NCI-H345 treated with DMSO at 0.1 percent for 48 hours (cell line): ENCODE results near the gene SPTBN5.

Source experiments
- DNase-seq: peaks from one replicate; lab custom pipeline; 2025; ENCODE audit not compliant: unreplicated experiment; lab: John Stamatoyannopoulos, UW

The SPTBN5 gene

GRCh38 chr15:41827290-41827879 is 66.5 kb downstream of the SPTBN5 start:
- no peak for DNase-seq

- DNase-seq, result no peak
Observed at GRCh38 chr15:41825572-41826535, 68.0 kb downstream of the SPTBN5 start.

- DNase-seq, result no peak
Observed at GRCh38 chr15:41825145-41825544, 68.7 kb downstream of the SPTBN5 start.

- DNase-seq, result no peak
Observed at GRCh38 chr15:41824062-41824745, 69.6 kb downstream of the SPTBN5 start.

GRCh38 chr15:41823502-41823901 is 70.4 kb downstream of the SPTBN5 start:
- no peak for DNase-seq

- DNase-seq, result no peak
Observed at GRCh38 chr15:41822957-41823356, 70.9 kb downstream of the SPTBN5 start.

- DNase-seq, result no peak
Observed at GRCh38 chr15:41822471-41822870, 71.4 kb downstream of the SPTBN5 start.

GRCh38 chr15:41821831-41822230 is 72.0 kb downstream of the SPTBN5 start:
- no peak for DNase-seq

- no peak for DNase-seq
Observed at GRCh38 chr15:41820791-41821423, 72.9 kb downstream of the SPTBN5 start.

- DNase-seq, result no peak
Observed at GRCh38 chr15:41819455-41820050, 74.3 kb downstream of the SPTBN5 start.

GRCh38 chr15:41817781-41818180 is 76.1 kb downstream of the SPTBN5 start:
- no peak for DNase-seq

GRCh38 chr15:41817327-41817726 is 76.5 kb downstream of the SPTBN5 start:
- no peak for DNase-seq

GRCh38 chr15:41816788-41817187 is 77.1 kb downstream of the SPTBN5 start:
- no peak for DNase-seq

GRCh38 chr15:41814534-41814933 is 79.3 kb downstream of the SPTBN5 start:
- DNase-seq, result no peak

GRCh38 chr15:41813426-41813825 is 80.4 kb downstream of the SPTBN5 start:
- DNase-seq, result no peak

GRCh38 chr15:41812820-41813375 is 81.0 kb downstream of the SPTBN5 start:
- no peak for DNase-seq

GRCh38 chr15:41811432-41812195 is 82.2 kb downstream of the SPTBN5 start:
- DNase-seq, result no peak

- no peak for DNase-seq
Observed at GRCh38 chr15:41810651-41811431, 83.0 kb downstream of the SPTBN5 start.
